ENCODE results near the gene ABLIM1. TPM values are rescaled to one million over a fixed set of nuclear protein-coding genes. Genes with fewer than 3 reads are reported as not detected.

The ABLIM1 gene
- total RNA-seq, 4 donors from 2014 or later: 83.1 to 145 (median 120) TPM

- TF ChIP-seq CTCF (IDR thresholded peaks at IDR 0.05): no peak
- WGBS: 77% methylated on average over 3 of the region's 3 CpGs
- Histone ChIP-seq H3K4me1 (peaks cover 10 to 24% (median 19%) of the 10 kb centered on the region in 4 donors), H3K36me3 (peaks cover 0 to 3% (median 0%) of the 10 kb centered on the region in 4 donors), H3K27me3 (no peaks in the 10 kb centered on the region), H3K4me3 (no peak overlapping the region), H3K9me3 (no peaks in the 10 kb centered on the region), H3K27ac (replicated peaks in 1 of 4) (no peak overlapping the region)
- intact Hi-C loops (cut with DNase I): no loop called here
- no peak for DNase-seq (ENCODE audit: extremely low spot score)
These were observed 36.0 kb upstream of the ABLIM1 start for GRCh38 chr10:114694062-114694461.

- no peak for DNase-seq (ENCODE audit: extremely low spot score)
- WGBS: 76% methylated on average over 1 of the region's 1 CpG
- no peak overlapping the region for H3K4me3 ChIP-seq
- no peaks in the 10 kb centered on the region for H3K27me3 ChIP-seq
- peaks cover 0 to 3% (median 0%) of the 10 kb centered on the region in 4 donors for H3K36me3 ChIP-seq
- H3K27ac ChIP-seq (replicated peaks in 1 of 4): no peak overlapping the region
- H3K4me1 ChIP-seq: peaks cover 0 to 32% (median 4%) of the 10 kb centered on the region in 4 donors
- TF ChIP-seq EP300 (IDR thresholded peaks at IDR 0.05) (no peak), CTCF (IDR thresholded peaks at IDR 0.05) (no peak), POLR2A (IDR thresholded peaks at IDR 0.05; ENCODE audit: low read depth) (no peak), POLR2AphosphoS5 (IDR thresholded peaks at IDR 0.05) (no peak)
- intact Hi-C loops (cut with DNase I): no loop called here
- H3K9me3 ChIP-seq: no peaks in the 10 kb centered on the region
These were observed 33.4 kb upstream of the ABLIM1 start for GRCh38 chr10:114691442-114691941.

- Histone ChIP-seq H3K4me3 (no peak overlapping the region), H3K36me3 (peaks cover 0 to 3% (median 0%) of the 10 kb centered on the region in 4 donors), H3K27me3 (no peaks in the 10 kb centered on the region), H3K4me1 (peaks cover 22 to 29% (median 27%) of the 10 kb centered on the region in 4 donors), H3K9me3 (no peaks in the 10 kb centered on the region), H3K27ac (replicated peaks in 1 of 4) (no peak overlapping the region)
- TF ChIP-seq POLR2AphosphoS5 (IDR thresholded peaks at IDR 0.05) (no peak), EP300 (IDR thresholded peaks at IDR 0.05) (no peak), CTCF (IDR thresholded peaks at IDR 0.05) (no peak), POLR2A (IDR thresholded peaks at IDR 0.05; ENCODE audit: low read depth) (no peak)
- WGBS: 89% methylated on average over 5 of the region's 5 CpGs
- no peak for DNase-seq (ENCODE audit: extremely low spot score)
- intact Hi-C loops (cut with DNase I): no loop called here
These were observed 30.7 kb upstream of the ABLIM1 start for GRCh38 chr10:114688786-114689185.

GRCh38 chr10:114687459-114687858, 29.4 kb upstream of the ABLIM1 start:
- no peaks in the 10 kb centered on the region for H3K27me3 ChIP-seq
- TF ChIP-seq CTCF (IDR thresholded peaks at IDR 0.05): no peak
- TF ChIP-seq POLR2AphosphoS5 (IDR thresholded peaks at IDR 0.05): no peak
- no peak for TF ChIP-seq POLR2A (IDR thresholded peaks at IDR 0.05; ENCODE audit: low read depth)
- no peak for TF ChIP-seq EP300 (IDR thresholded peaks at IDR 0.05)
- no peak for DNase-seq (ENCODE audit: extremely low spot score)
- no peak overlapping the region for H3K4me3 ChIP-seq
- H3K36me3 ChIP-seq: no peaks in the 10 kb centered on the region
- intact Hi-C loops (cut with DNase I): no loop called here
- no peaks in the 10 kb centered on the region for H3K9me3 ChIP-seq
- H3K27ac ChIP-seq (replicated peaks in 1 of 4): no peak overlapping the region
- 79% methylated on average over 3 of the region's 3 CpGs for WGBS
- peaks cover 25 to 40% (median 30%) of the 10 kb centered on the region in 4 donors for H3K4me1 ChIP-seq

- no peak for DNase-seq (ENCODE audit: extremely low spot score)
- H3K27ac ChIP-seq (replicated peaks in 1 of 4): peak overlapping the region; percentile 47 to 75 (median 60)
- no peaks in the 10 kb centered on the region for H3K9me3 ChIP-seq
- H3K27me3 ChIP-seq: no peaks in the 10 kb centered on the region
- H3K36me3 ChIP-seq: no peaks in the 10 kb centered on the region
- intact Hi-C loops (cut with DNase I): no loop called here
- 72% methylated on average over 2 of the region's 2 CpGs for WGBS
- no peak overlapping the region for H3K4me3 ChIP-seq
- TF ChIP-seq EP300 (IDR thresholded peaks at IDR 0.05) (no peak), POLR2AphosphoS5 (IDR thresholded peaks at IDR 0.05) (no peak), POLR2A (IDR thresholded peaks at IDR 0.05; ENCODE audit: low read depth) (no peak), CTCF (IDR thresholded peaks at IDR 0.05) (no peak)
- H3K4me1 ChIP-seq: peaks cover 33 to 52% (median 39%) of the 10 kb centered on the region in 4 donors
These were observed 27.9 kb upstream of the ABLIM1 start for GRCh38 chr10:114686013-114686412.

Data from esophagus muscularis mucosa (tissue), 4 donors.